A204.1 (cell line): ENCODE results near the gene EEIG2.
"Not testable (repeated sequence)": the region's sequence is repeated elsewhere in the genome, so short reads cannot be mapped to it uniquely, and the experiment has no call there.

ENCODE experiments used
- FAIRE-seq: peaks from 2 replicates; lab custom pipeline; 2012; peaks lifted over from hg19 to GRCh38; lab: Jason Lieb, UNC

The EEIG2 gene

DNA sequence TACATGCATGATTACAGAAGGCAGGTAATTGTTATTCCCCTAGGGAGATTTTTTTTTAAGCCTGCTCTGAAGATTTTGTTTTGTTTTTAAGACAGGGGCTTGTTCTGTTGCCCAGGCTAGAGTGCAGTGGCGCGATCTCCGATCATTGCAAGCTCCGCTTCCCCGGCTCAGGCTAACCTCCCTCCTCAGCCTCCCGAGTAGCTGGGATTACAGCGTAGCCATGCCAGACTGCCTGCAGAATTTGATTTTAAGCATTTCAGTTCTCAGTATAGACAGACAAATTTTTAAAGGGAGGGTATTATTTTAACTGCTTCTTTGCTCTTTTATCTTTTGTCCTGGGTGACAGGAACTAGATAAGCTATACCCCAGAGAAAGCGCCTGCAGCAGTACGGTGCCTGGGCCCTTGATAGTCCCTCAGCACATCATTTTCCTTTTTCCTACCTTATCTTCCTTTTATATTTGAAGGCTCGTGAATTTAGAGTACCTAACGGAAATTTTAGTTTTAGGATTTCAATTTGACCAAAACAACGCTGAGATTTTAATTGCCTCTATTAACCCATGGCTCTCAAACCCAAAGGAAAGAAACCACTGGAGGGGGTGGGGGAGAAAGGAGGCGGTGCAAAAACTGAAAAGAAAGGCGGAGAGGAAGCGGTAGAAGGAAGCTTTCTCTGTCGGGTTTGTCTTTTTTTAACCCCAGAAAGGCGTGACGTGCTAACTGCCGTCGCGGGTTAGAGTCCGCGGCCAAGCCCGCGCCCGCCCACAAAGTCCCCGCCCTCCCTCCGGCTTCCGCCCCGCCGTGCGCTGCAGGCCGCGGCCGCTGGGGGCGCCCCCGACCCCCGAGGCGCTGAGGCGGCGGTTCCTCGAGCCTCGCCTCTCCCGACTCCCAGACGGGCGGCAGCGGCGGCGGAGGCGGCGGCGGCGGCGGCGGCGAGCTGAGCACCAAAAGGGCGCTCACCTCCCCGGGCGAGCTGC lies at the start of gene EEIG2:
TSS of gene EEIG2 (plus strand) at position 886 of the 972 bp plus-strand sequence. CDS start 329 bp downstream, outside the sequence.
- no peak for FAIRE-seq

DNA sequence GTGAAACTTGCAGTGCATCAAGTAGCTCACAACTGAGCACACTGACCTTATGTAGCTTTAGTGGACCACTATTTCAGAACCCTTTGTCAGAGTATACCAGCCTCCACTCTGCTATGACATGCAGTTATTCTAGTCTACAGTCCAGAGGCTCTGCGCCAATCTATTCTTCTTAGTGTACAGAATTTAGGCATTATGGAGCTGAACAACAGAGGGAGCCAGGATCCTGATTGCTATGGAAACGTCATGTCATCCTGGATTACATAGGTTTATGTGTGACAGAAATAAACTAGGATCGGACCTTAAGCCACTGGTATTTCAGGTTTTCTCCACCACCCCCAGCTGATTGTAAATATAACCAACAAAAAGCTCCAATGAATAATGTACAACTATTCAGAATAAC lies 48.1 kb upstream of the EEIG2 start:
- FAIRE-seq = no peak

DNA sequence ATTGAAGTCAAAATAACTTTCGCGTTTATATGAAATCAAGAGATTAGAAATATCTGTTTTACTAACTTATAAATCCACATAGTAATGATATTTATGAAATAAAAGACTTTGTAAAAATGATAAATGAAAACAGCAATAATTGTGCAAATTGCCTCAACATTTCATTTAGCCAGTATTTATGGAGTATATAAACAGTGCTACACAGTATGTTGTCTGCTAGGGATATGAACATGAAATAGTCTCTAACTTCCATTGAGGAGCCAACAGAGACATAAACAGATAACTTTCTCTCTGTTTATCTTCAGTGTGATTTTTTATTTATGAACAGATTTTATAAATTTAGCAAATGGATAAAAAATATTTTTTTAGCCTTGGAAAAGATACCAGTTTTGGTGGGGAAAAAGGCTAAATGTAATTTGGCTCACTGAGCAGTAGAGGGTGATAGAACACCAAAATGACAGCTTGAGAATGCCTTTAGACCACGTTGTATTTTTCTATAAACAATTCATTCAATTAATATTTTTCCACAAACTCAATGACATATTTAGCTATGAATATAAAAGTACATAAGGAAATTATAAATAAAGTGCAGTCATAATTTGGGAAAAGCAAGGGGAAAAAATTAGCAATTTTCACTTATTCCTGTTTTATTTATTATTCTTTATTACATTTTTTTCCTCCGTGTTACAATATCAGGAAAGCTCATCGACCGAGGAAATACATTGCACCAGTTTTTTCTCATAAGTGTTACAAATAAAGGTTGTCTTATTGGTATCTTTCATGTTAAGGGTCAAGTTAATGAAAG lies 47.5 kb upstream of the EEIG2 start:
- FAIRE-seq = peak; percentile 97

DNA sequence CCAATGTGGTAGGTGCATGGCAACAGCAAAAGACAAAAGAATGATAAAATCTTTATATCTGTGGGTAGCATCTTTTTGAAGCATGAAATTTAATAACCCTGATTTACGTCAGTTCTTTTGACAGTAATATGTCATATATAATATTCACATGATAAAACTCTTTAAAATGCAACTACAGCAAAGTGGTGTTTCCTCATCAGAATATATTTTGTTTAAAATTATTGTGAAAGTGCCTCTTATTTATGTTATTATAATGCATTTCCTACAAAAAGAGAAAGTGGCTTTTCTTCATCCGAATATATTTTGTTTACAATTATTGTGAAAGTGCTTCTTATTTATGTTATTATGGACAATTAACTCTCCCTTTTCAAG lies 46.9 kb upstream of the EEIG2 start:
- FAIRE-seq = no peak

DNA sequence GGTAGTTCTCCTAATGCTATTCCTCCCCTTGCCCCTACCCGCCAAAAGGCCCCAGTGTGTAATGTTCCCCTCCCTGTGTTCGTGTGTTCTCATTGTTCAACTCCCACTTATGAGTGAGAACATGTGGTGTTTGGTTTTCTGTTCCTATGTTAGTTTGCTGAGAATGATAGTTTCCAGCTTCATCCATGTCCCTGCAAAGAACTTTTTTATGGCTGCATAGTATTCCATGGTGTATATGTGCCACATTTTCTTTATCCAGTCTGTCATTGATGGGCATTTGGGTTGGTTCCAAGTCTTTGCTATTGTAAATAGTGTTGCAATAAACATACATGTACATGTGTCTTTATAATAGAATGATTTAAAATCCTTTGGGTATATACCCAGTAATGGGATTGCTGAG lies 46.0 kb upstream of the EEIG2 start:
- not testable (repeated sequence) for FAIRE-seq

DNA sequence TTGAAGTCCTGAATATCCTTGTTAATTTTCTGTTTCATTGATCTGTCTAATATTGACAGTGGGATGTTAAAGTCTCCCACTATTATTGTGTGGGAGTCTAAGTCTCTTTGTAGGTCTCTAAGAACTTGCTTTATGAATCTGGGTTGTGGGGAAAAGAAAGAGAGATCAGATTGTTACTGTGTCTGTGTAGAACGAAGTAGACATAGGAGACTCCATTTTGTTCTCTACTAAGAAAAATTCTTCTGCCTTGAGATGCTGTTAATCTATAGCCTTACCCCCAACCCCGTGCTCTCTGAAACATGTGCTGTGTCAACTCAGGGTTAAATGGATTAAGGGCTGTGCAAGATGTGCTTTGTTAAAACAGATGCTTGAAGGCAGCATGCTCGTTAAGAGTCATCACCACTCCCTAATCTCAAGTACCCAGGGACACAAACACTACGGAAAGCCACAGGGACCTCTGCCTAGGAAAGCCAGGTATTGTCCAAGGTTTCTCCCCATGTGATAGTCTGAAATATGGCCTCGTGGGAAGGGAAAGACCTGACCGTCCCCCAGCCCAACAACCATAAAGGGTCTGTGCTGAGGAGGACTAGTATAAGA lies 42.5 kb upstream of the EEIG2 start:
- not testable (repeated sequence) for FAIRE-seq

DNA sequence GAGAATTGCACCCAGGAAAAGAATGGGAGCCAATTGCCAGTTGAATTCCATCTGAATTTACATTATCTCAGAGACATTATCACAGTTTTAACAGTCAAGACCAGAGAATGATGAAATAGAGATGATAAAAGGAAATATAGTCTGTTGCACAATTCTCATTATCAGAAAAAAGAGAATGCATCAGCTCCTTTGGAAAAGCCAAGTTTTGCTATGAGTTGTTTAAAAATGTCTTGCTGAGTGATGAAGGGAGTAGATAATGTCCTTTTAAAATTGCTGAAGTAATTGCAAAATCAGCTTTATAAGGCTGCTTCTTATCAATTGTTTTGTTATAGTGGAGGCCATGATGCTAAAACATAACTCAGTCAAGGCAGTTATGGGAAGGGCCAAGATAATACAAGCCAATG lies 37.9 kb upstream of the EEIG2 start:
- FAIRE-seq = no peak

DNA sequence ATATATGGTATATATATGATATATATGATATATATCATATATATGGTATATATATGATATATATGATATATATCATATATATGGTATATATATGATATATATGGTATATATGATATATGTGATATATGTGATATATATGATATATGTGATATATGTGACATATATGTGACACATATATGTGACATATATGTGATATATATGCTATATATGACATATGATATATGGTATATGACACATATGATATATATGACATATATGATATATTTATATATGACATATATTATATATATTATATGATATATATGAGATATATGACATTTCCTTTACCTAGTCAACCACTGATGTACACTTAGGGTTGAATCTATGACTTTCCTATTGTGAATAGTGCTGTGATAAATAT lies 36.1 kb upstream of the EEIG2 start:
- no peak for FAIRE-seq

DNA sequence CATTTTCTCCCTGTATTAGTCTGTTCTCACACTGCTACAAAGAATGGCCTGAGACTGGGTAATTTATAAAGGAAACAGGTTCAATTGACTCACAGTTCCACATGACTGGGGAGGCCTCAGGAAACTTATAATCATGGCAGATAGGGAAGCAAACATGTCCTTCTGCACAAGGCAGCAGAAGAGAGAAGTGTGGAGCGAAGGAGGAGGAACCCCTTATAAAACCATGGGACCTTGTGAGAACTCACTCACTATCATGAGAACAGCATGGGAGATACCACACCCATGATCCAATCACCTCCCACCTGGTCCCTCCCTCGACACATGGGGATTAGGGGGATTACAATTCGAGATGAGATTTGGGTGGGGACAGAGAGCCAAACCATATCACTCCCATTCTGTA lies 35.2 kb upstream of the EEIG2 start:
- FAIRE-seq = no peak

DNA sequence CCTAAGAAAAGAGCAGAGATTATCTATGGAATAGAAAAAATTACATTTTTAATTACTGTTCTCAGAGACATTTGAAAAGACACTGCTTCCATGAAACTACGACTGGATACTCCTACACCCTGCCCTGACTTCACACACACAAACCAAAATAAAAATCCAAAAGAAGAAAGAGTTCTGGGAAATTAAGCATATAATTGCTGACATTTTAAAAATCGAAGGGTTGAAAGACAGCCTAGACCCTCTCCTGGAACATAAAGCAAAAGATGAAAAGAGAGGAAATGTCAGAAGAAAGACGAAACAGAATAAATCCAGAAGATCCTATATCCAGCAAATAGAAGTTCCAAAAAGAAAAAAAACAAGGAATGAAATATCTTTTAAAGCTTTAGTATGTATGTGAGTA lies 32.8 kb upstream of the EEIG2 start:
- FAIRE-seq = no peak

DNA sequence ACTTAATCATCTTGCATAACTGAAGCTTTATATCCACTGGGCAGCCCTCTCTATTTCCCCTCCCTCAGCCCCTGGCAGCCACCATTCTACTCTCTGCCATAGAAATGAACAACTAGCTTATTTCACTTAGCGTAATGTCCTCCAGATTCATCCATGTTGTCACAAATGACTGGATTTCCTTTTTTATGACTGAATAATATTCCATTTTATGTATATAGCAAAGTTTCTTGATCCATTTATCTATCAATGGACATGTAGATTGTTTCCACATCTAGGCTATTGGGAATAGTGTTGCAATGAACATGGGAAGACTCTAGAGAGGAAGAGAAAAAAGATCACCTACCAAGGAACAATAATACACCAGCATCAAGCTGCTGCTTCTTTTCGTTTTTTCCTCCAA lies 32.1 kb upstream of the EEIG2 start:
- no peak for FAIRE-seq

DNA sequence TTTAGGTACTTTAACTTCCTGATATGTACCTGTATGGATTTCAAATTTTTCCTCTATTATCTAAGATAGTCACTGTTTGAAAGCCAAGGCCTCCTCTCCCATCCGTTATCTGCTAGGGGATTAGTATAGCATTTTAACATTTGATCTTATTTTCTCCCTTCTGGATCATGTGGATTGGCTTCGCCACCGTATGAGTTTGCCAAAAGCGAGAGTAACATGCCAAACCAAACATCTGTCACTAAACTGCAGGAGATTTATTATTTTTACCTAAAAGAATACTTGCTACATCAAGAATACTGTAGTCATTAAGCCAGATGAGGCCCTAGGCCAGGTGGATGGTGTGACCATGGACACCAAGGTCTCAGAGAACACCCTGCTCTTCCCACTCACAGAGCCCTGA lies 28.5 kb upstream of the EEIG2 start:
- FAIRE-seq = no peak

DNA sequence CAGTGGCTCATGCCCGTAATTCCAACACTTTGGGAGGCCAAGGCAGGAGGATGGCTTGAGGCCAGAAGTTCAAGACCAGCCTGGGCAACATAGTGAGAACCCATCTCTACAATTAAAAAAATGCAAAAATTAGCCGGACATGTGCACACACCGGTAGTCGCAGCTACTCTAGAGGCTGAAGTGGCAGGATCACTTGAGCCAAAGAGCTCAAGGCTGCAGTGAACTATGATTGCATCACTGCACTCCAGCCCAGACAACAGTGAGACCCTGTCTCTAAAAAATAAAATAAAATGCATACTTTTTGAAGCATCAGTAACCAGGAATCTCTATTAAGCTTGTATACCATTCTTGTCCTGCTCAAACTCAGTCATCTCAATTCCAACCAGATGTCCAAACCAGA lies 27.2 kb upstream of the EEIG2 start:
- no peak for FAIRE-seq

DNA sequence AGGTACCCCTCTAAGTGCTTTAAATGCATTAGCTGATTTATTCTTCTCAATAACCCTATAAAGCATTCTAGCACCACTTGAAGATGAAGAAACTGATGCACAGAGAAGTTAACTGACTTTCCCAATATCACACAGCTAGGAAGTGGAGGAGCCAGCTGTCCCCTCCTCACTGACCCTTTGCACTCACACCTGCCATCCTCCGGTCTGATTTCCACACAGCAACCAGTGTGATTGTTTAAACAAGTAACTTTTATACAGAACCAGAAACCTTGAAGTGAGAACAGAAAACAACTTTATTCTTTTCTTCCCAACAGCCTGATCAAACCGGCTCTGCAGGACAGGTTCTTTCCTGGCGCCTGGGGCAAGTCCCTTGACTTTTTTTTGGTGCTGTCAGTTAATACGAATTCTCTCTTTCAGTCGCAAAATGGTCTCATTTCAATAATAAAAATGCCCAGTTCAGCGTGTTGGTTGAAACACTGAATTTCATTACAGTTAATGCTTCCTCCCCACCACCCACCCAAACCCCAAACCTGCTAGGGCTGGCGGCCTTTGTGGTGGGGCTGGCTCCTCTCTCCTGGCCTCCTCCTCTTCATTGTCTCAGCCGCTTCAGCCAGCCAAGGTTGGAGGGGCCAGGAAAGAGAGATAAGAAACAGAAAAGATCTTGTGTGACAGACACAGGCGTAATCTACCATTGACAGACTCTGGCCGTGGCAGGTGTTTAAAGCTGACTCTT lies 26.4 kb upstream of the EEIG2 start:
- FAIRE-seq = no peak

DNA sequence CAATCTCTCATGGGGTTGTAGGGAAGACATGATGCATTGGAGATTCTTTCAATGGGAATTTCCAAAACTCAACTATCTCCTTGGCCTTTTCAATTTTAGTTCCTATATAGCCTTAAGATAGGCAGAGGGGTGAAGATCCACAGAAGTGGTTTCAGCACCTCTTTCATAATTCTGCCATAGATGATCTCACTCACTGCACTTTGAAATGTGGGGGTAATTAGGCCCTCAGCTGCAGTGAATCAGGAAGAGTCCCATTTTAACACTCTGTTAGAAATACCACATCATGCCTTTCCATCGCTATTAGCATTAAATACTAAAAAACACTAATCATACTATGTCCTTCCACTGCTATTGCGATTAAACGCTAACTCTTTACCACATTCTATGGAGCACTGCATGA lies 25.1 kb upstream of the EEIG2 start:
- no peak for FAIRE-seq

DNA sequence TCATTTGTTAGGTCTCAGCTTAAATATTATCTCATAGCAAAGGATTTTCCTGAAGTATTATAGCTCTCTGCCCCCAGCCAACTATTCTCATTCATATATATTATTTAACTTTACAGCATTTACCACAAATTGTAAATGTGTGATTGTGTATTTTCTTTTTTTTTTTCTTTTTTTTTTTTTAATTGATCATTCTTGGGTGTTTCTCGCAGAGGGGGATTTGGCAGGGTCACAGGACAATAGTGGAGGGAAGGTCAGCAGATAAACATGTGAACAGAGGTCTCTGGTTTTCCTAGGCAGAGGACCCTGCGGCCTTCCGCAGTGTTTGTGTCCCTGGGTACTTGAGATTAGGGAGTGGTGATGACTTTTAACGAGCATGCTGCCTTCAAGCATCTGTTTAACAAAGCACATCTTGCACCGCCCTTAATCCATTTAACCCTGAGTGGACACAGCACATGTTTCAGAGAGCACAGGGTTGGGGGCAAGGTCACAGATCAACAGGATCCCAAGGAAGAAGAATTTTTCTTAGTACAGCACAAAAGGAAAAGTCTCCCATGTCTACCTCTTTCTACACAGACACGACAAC lies 24.5 kb upstream of the EEIG2 start:
- FAIRE-seq = not testable (repeated sequence)

DNA sequence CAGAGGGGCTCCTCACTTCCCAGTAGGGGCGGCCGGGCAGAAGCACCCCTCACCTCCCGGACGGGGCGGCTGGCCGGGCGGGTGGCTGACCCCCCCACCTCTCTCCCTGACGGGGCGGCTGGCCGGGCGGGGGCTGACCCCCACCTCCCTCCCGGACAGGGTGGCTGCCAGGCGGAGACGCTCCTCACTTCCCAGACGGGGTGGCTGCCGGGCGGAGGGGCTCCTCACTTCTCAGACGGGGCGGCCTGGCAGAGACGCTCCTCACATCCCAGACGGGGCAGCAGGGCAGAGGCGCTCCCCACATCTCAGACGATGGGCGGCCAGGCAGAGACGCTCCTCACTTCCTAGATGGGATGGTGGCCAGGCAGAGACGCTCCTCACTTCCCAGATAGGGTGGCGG lies 23.9 kb upstream of the EEIG2 start:
- FAIRE-seq = not testable (repeated sequence)

DNA sequence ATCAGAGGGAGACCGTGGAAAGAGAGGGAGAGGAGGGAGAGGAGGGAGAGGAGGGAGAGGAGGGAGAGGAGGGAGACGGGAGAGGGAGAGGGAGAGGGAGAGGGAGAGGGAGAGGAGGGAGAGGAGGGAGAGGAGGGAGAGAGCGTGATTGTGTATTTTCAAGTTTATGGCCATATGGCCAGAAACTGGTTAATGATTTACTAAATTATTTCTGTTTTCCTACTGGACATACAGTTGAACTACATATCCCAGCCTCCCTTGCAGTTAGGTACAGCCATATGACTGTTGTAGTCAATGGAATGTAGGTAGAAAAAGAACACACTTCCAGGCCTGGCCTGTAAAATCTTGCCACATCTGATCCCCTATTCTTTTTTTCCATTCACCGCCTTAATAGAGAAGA lies 23.1 kb upstream of the EEIG2 start:
- FAIRE-seq = not testable (repeated sequence)

DNA sequence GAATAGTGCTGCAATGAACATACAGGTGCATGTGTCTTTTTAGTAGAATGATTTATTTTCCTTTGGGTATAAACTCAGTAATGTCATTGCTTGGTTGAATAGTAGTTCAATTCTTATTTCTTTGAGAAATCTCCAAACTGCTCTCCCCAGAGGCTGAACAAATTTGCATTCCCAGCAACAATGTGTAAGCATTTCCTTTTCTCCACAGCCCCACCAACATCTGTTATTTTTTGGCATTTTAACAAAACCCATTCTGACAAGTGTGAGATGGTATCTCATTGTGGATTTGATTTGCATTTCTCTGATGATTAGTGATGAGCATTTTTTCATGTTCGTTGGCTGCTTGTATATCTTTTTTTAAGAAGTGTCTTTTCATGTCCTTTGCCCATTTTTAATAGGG lies 21.9 kb upstream of the EEIG2 start:
- no peak for FAIRE-seq

DNA sequence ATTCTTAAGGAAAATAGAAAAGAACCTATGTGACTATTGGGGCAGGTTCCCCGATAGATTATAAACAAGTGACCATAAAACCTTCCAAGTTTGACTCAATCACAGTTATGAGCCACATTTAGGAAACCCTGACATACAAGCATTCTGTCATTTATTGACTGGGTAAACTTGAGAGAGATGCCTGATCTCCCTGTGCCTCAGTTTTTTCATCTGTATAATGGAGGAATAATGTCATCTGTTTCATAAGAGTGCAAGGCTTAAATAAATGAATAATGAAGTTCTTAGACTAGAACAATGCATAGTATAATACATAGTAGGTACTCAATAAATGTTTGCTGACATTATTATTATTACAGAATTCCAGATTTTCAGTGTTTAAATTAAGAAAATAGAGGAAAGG lies 18.9 kb upstream of the EEIG2 start:
- no peak for FAIRE-seq

DNA sequence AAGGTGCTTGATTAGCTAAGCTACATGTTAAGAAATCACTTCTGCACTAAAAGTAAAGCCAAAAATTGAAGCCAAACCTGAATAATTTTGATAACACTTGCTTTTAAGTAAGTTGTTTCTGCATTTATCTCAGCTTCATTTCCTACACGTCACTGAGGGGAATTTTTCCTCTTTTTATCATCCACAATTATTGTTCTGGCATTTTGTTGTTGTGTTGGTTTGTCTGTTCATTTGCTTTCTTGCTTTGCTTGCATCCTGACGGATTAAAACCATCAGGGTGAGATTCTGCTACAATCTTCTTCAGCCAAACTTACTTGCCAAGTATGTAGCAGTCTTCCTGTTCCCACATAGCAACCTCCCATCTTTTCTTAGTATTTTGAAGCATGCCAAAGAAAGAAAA lies 18.0 kb upstream of the EEIG2 start:
- no peak for FAIRE-seq

DNA sequence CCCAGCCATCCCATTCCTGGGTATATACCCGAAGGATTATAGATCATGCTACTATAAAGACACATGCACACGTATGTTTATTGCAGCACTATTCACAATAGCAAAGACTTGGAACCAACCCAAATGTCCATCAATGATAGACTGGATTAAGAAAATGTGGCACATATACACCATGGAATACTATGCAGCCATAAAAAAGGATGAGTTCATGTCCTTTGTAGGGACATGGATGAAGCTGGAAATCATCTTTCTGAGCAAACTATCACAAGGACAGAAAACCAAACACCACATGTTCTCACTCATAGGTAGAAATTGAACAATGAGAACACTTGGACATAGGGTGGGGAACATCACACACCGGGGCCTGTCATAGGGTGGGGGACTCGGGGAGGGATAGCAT lies 12.4 kb upstream of the EEIG2 start:
- not testable (repeated sequence) for FAIRE-seq
